GM12878 (cell line): ENCODE data around the gene AFMID.

Source experiments
- EZH2 ChIP-seq: IDR thresholded peaks from 2 replicates; pipeline ENCODE4 v1.6.1; 2012; ENCODE audit warnings: low read depth, mild to moderate bottlenecking, control low read depth, inconsistent platforms, low read length, borderline replicate concordance; ENCODE audit not compliant: control insufficient read depth
- JUNB ChIP-seq: IDR thresholded peaks from 2 replicates; pipeline ENCODE4 v1.6.1; 2016; ENCODE audit warnings: antibody characterized with exemption, mild to moderate bottlenecking
- MTA3 ChIP-seq: IDR thresholded peaks from 2 replicates; pipeline ENCODE4 v1.6.1; 2012; ENCODE audit warnings: low read length, inconsistent platforms, borderline replicate concordance
- NBN ChIP-seq: fragments of 450-650 bp; IDR thresholded peaks from 2 replicates; pipeline ENCODE4 v1.6.1; 2016
- PAX8 ChIP-seq: fragments of 450-650 bp; IDR thresholded peaks from 2 replicates; pipeline ENCODE4 v1.6.1; 2017; ENCODE audit warnings: mild to moderate bottlenecking, moderate library complexity
- POLR2A ChIP-seq: IDR thresholded peaks from 2 replicates; pipeline ENCODE4 v1.6.1; 2011; ENCODE audit warnings: low read depth, mild to moderate bottlenecking, low read length
- YY1 ChIP-seq: IDR thresholded peaks from 2 replicates; pipeline ENCODE4 v1.6.1; 2011; ENCODE audit warnings: low read depth, mild to moderate bottlenecking, low read length
- TF ChIP-seq, protein P1 (sequence below), 3 experiments: IDR thresholded peaks in 2 of 3; conservative IDR thresholded peaks in 1 of 3; 2 replicates each; pipeline ENCODE4 v1.5.1; 2011; ENCODE audit warnings: low read depth in 3 of 3, low read length in 3 of 3, mild to moderate bottlenecking in 3 of 3, control low read depth in 2 of 3, moderate library complexity in 2 of 3, inconsistent platforms in 1 of 3, mixed read lengths in 1 of 3; ENCODE audit not compliant: control insufficient read depth in 2 of 3, insufficient read depth in 1 of 3; ENCODE audit errors: extremely low read depth in 1 of 3
- TF ChIP-seq, protein P2 (sequence below): IDR thresholded peaks from 2 replicates; pipeline ENCODE4 v1.6.1; 2012; ENCODE audit warnings: mild to moderate bottlenecking, low read depth, low read length
- TF ChIP-seq, protein P3 (sequence below): IDR thresholded peaks from 2 replicates; pipeline ENCODE4 v1.6.1; 2011; ENCODE audit warnings: borderline replicate concordance, low read depth, mild to moderate bottlenecking, moderate library complexity, mixed read lengths, low read length; ENCODE audit not compliant: insufficient read depth; ENCODE audit errors: extremely low read length
- TF ChIP-seq, protein P4 (sequence below): IDR thresholded peaks from 2 replicates; pipeline ENCODE4 v1.6.1; 2011; ENCODE audit warnings: mild to moderate bottlenecking, low read depth, low read length, moderate library complexity; ENCODE audit not compliant: insufficient replicate concordance
- TF ChIP-seq, protein P5 (sequence below): IDR thresholded peaks from 2 replicates; pipeline ENCODE4 v1.6.1; 2012; ENCODE audit warnings: low read depth, low read length, improper control_type of control experiment
- TF ChIP-seq, protein P6 (sequence below): IDR thresholded peaks from 2 replicates; pipeline ENCODE4 v1.6.1; 2012; ENCODE audit warnings: low read depth, low read length, improper control_type of control experiment

DNA sequence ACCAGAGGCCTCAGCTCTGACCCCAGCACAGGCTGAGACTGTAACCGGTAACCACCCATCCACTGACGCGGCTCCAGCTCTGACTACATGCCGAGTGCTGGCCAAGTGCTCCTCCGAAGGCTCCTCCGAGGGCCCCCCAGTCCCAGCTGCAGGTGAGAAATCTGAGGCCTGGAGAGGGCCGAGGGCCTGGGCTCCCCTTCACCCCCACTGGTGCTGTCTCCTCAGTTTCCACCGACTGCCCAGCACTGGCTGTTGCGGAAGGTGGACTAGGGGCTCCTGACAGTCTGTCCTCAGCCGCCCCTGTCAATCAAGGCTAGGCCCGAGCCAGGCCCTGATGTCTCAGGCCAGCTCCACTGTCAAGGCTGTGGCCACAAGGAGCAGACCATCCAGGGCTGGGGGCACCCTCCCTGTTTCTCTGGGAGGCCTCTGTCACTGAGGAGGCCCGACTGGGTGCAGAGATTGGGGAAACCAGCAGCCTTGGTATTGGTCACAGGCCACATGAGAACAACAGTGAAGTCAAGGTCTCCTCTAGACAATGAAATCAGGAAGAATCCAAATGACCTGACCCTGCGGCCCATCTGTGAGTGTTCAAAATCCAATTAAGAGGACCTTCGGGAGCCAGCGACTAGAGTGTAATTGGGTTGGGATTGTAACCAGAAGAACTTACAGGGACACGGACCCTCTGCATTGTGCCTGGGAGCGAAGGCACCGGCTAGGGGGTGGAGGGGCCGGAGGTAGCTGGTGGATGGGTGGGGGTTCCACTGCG is 49.4 kb downstream of the AFMID start:
- TF ChIP-seq, protein P1, sequence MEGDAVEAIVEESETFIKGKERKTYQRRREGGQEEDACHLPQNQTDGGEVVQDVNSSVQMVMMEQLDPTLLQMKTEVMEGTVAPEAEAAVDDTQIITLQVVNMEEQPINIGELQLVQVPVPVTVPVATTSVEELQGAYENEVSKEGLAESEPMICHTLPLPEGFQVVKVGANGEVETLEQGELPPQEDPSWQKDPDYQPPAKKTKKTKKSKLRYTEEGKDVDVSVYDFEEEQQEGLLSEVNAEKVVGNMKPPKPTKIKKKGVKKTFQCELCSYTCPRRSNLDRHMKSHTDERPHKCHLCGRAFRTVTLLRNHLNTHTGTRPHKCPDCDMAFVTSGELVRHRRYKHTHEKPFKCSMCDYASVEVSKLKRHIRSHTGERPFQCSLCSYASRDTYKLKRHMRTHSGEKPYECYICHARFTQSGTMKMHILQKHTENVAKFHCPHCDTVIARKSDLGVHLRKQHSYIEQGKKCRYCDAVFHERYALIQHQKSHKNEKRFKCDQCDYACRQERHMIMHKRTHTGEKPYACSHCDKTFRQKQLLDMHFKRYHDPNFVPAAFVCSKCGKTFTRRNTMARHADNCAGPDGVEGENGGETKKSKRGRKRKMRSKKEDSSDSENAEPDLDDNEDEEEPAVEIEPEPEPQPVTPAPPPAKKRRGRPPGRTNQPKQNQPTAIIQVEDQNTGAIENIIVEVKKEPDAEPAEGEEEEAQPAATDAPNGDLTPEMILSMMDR (IDR thresholded peaks at IDR 0.05 in 2 of 3, conservative IDR thresholded peaks at IDR 0.05 in 1 of 3; ENCODE audit: control insufficient read depth in 2 of 3, extremely low read depth in 1 of 3, insufficient read depth in 1 of 3, low read depth in 3 of 3, low read length in 3 of 3) = no peak
- TF ChIP-seq, protein P2, sequence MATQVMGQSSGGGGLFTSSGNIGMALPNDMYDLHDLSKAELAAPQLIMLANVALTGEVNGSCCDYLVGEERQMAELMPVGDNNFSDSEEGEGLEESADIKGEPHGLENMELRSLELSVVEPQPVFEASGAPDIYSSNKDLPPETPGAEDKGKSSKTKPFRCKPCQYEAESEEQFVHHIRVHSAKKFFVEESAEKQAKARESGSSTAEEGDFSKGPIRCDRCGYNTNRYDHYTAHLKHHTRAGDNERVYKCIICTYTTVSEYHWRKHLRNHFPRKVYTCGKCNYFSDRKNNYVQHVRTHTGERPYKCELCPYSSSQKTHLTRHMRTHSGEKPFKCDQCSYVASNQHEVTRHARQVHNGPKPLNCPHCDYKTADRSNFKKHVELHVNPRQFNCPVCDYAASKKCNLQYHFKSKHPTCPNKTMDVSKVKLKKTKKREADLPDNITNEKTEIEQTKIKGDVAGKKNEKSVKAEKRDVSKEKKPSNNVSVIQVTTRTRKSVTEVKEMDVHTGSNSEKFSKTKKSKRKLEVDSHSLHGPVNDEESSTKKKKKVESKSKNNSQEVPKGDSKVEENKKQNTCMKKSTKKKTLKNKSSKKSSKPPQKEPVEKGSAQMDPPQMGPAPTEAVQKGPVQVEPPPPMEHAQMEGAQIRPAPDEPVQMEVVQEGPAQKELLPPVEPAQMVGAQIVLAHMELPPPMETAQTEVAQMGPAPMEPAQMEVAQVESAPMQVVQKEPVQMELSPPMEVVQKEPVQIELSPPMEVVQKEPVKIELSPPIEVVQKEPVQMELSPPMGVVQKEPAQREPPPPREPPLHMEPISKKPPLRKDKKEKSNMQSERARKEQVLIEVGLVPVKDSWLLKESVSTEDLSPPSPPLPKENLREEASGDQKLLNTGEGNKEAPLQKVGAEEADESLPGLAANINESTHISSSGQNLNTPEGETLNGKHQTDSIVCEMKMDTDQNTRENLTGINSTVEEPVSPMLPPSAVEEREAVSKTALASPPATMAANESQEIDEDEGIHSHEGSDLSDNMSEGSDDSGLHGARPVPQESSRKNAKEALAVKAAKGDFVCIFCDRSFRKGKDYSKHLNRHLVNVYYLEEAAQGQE = no peak
- TF ChIP-seq, protein P3, sequence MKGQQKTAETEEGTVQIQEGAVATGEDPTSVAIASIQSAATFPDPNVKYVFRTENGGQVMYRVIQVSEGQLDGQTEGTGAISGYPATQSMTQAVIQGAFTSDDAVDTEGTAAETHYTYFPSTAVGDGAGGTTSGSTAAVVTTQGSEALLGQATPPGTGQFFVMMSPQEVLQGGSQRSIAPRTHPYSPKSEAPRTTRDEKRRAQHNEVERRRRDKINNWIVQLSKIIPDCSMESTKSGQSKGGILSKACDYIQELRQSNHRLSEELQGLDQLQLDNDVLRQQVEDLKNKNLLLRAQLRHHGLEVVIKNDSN = no peak
- no peak for TF ChIP-seq YY1
- TF ChIP-seq JUNB = no peak
- TF ChIP-seq EZH2 = no peak
- no peak for TF ChIP-seq NBN
- TF ChIP-seq POLR2A = no peak
- TF ChIP-seq MTA3 = no peak
- TF ChIP-seq, protein P4, sequence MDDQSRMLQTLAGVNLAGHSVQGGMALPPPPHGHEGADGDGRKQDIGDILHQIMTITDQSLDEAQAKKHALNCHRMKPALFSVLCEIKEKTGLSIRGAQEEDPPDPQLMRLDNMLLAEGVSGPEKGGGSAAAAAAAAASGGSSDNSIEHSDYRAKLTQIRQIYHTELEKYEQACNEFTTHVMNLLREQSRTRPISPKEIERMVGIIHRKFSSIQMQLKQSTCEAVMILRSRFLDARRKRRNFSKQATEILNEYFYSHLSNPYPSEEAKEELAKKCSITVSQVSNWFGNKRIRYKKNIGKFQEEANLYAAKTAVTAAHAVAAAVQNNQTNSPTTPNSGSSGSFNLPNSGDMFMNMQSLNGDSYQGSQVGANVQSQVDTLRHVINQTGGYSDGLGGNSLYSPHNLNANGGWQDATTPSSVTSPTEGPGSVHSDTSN = no peak
- TF ChIP-seq, protein P5, sequence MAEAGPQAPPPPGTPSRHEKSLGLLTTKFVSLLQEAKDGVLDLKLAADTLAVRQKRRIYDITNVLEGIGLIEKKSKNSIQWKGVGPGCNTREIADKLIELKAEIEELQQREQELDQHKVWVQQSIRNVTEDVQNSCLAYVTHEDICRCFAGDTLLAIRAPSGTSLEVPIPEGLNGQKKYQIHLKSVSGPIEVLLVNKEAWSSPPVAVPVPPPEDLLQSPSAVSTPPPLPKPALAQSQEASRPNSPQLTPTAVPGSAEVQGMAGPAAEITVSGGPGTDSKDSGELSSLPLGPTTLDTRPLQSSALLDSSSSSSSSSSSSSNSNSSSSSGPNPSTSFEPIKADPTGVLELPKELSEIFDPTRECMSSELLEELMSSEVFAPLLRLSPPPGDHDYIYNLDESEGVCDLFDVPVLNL = no peak
- no peak for TF ChIP-seq PAX8
- TF ChIP-seq, protein P6, sequence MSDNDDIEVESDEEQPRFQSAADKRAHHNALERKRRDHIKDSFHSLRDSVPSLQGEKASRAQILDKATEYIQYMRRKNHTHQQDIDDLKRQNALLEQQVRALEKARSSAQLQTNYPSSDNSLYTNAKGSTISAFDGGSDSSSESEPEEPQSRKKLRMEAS = no peak
